Measurements from ENCODE around the gene ACTR3. TPM values are rescaled to one million over a fixed set of nuclear protein-coding genes. Genes with fewer than 3 reads are reported as not detected.

ACTR3 gene
- total and polyA plus RNA-seq, 2 of the 8 experiments (the other 6 are each of a cell fraction or from before 2014, with no cell fraction given) = 51.7 to 184 TPM

DNA sequence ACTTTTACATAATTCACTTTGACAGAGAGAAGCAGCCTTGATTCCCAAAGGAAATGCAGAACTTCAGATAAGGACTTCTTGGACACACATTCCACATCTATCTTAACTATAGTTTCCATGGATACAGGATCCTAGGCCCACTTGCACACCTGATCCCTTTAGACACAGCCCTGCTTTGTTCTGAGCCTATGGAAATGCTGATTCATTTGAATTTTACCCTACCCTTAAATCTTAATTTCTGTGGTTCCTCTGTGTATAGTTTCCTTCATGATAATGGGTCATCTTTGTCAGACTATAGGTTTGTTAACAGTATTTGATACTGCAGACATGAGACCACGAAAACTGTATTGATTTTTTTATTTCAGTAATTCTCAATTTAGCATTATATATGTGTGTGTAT lies 77.4 kb downstream of the ACTR3 start:
- no peak overlapping the region for H4K5ac ChIP-seq (ENCODE audit: insufficient read length, low read depth, low read length)
- no peaks in the 10 kb centered on the region for H3K36me3 ChIP-seq (ENCODE audit: control insufficient read depth in 2 of 4, insufficient read depth in 4 of 4, low read length in 3 of 4)
- POLR2A ChIA-PET (ENCODE audit: partially characterized antibody) = no interaction called here
- DNase-seq (ENCODE audit: low read depth in 1 of 2, low spot score in 2 of 2) (no peak), FAIRE-seq (no peak)
- H3K79me2 ChIP-seq (ENCODE audit: control insufficient read depth in 1 of 2, insufficient read depth in 2 of 2, low read length in 2 of 2) = no peaks in the 10 kb centered on the region
- no peak overlapping the region for H2BK5ac ChIP-seq (ENCODE audit: low read depth, low read length)
- CTCF ChIA-PET (ENCODE audit: partially characterized antibody) = interaction anchor here (1.2 to 1.9 kb wide), 2 partner anchors 58 to 122 kb away, joined by 4 to 5 read pairs; no protein-coding TSS in a partner anchor
- H3K23ac ChIP-seq (ENCODE audit: insufficient read length) = no peak overlapping the region
- no peaks in the 10 kb centered on the region for H3K9me3 ChIP-seq (ENCODE audit: insufficient read depth in 2 of 2, low read depth in 1 of 2, low read length in 1 of 2)
- no peak overlapping the region for H3K9ac ChIP-seq (replicated peaks in 1 of 4; ENCODE audit: extremely low read depth in 1 of 4, low read depth in 3 of 4, low read length in 3 of 4)
- H3K4me3 ChIP-seq (ENCODE audit: extremely low read depth in 1 of 4, insufficient read depth in 2 of 4, low read depth in 3 of 4, low read length in 4 of 4) = no peak overlapping the region
- no peak overlapping the region for H2AFZ ChIP-seq (ENCODE audit: low read length)
- no peak overlapping the region for H2BK120ac ChIP-seq (replicated peaks; ENCODE audit: low read depth, low read length)
- peaks cover 0 to 1% (median 0%) of the 10 kb centered on the region in 4 experiments; a peak in 1 of 7 replicates for H3K27me3 ChIP-seq (replicated peaks in 1 of 4; ENCODE audit: control insufficient read depth in 3 of 4, extremely low read depth in 1 of 4, insufficient read depth in 3 of 4, low read length in 3 of 4)
- H3K23me2 ChIP-seq (ENCODE audit: low read depth, low read length) = no peaks in the 10 kb centered on the region
- H4K8ac ChIP-seq (ENCODE audit: extremely low read depth, insufficient read depth, low read length) = no peak overlapping the region
- H4K91ac ChIP-seq (replicated peaks; ENCODE audit: insufficient read length, low read length) = no peak overlapping the region
- H4K20me1 ChIP-seq (replicated peaks in 1 of 2; ENCODE audit: control insufficient read depth in 1 of 2, insufficient read depth in 2 of 2, low read length in 2 of 2) = no peaks in the 10 kb centered on the region
- H2BK12ac ChIP-seq (ENCODE audit: low read depth, low read length) = no peak overlapping the region
- no peak overlapping the region for H2BK20ac ChIP-seq (ENCODE audit: low read length)
- H3K56ac ChIP-seq (replicated peaks; ENCODE audit: insufficient read length, low read depth, low read length) = no peak overlapping the region
- no peak overlapping the region for H3K27ac ChIP-seq (ENCODE audit: low read depth, low read length)
- no peak overlapping the region for H2BK15ac ChIP-seq (ENCODE audit: low read length)
- no peaks in the 10 kb centered on the region for H3K79me1 ChIP-seq (ENCODE audit: low read depth, low read length)
- WGBS, 2 experiments (ENCODE audit: extremely low coverage in 1 of 2, insufficient coverage in 1 of 2, insufficient read length in 1 of 2, insufficient replicate concordance in 2 of 2, low coverage in 1 of 2, low lambda C conversion rate in 2 of 2, missing lambda C conversion rate in 1 of 2) = 77% methylated on average over 1 of the region's 1 CpG; no CpG with 5 or more reads in 1 of the 2 experiments
- no peak overlapping the region for H2AK5ac ChIP-seq (ENCODE audit: low read depth, low read length)
- no peak overlapping the region for H3K4me2 ChIP-seq (ENCODE audit: insufficient read depth in 1 of 2, low read depth in 2 of 2, low read length in 2 of 2)
- H3K4ac ChIP-seq (replicated peaks; ENCODE audit: insufficient read length, low read depth, low read length) = no peak overlapping the region
- no peaks in the 10 kb centered on the region for H3K4me1 ChIP-seq (replicated peaks in 1 of 4; ENCODE audit: control insufficient read depth in 3 of 4, insufficient read depth in 4 of 4, low read length in 3 of 4)
- no peak overlapping the region for H3K18ac ChIP-seq (ENCODE audit: extremely low read depth, low read length)
- H3K14ac ChIP-seq (ENCODE audit: insufficient read length) = no peak overlapping the region
- TF ChIP-seq FOSL1 (IDR thresholded peaks at IDR 0.05; ENCODE audit: insufficient read depth, low read depth, low read length) = no peak
- no peak for TF ChIP-seq CBX8 (IDR thresholded peaks at IDR 0.05; ENCODE audit: borderline replicate concordance, low read depth, low read length)
- TF ChIP-seq, protein P1, sequence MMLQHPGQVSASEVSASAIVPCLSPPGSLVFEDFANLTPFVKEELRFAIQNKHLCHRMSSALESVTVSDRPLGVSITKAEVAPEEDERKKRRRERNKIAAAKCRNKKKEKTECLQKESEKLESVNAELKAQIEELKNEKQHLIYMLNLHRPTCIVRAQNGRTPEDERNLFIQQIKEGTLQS (IDR thresholded peaks at IDR 0.05; ENCODE audit: insufficient read depth, low read depth, low read length) = no peak
- TF ChIP-seq SIX5 (IDR thresholded peaks at IDR 0.05; ENCODE audit: low read depth, low read length) = no peak
- TF ChIP-seq CBX5 (IDR thresholded peaks at IDR 0.05; ENCODE audit: low read depth, low read length) = no peak
- TF ChIP-seq, protein P2, sequence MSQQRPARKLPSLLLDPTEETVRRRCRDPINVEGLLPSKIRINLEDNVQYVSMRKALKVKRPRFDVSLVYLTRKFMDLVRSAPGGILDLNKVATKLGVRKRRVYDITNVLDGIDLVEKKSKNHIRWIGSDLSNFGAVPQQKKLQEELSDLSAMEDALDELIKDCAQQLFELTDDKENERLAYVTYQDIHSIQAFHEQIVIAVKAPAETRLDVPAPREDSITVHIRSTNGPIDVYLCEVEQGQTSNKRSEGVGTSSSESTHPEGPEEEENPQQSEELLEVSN (IDR thresholded peaks at IDR 0.05) = no peak
- no peak for TF ChIP-seq SIN3A (conservative IDR thresholded peaks at IDR 0.05 in 1 of 2, IDR thresholded peaks at IDR 0.05 in 1 of 2; ENCODE audit: low read depth in 1 of 2, low read length in 2 of 2)
- no peak for TF ChIP-seq RNF2 (IDR thresholded peaks at IDR 0.05; ENCODE audit: borderline replicate concordance, low read depth, low read length, missing control alignments, poor library complexity, severe bottlenecking)
- no peak for TF ChIP-seq EP300 (IDR thresholded peaks at IDR 0.05; ENCODE audit: borderline replicate concordance in 1 of 2, low read depth in 2 of 2, low read length in 2 of 2)
- no peak for TF ChIP-seq SP4 (IDR thresholded peaks at IDR 0.05; ENCODE audit: low read length)
- TF ChIP-seq POLR2AphosphoS5 (IDR thresholded peaks at IDR 0.05; ENCODE audit: low read depth, low read length) = no peak
